PC-9 (cell line): Measurements from ENCODE around the gene SMARCA4. TPM values are rescaled to one million over a fixed set of nuclear protein-coding genes. Genes with fewer than 3 reads are reported as not detected.

Source experiments
- BruUV-seq: library from RNA; stranded (reverse); fragments of 400-500 nt; replicated peaks from 2 replicates; lab custom pipeline; 2021; lab: Mats Ljungman, UMichigan
- CTCF ChIA-PET: fragments of 300-600 bp; sonication (Branson Sonifier 250); formaldehyde crosslinking; loops from one replicate; lab custom pipeline; 2022; ENCODE audit warnings: antibody characterized with exemption; lab: Charles Lee
- POLR2A ChIA-PET: fragments of 300-600 bp; sonication (Branson Sonifier 250); formaldehyde crosslinking; loops from one replicate; lab custom pipeline; 2022; ENCODE audit warnings: antibody characterized with exemption; ENCODE audit not compliant: unreplicated experiment; lab: Charles Lee
- DNase-seq, 2 experiments: peaks; one replicate each; pipeline versions ENCODE4 v3.0.0 to v3.0.0-alpha.2; 2015 to 2022; ENCODE audit warnings: mixed read lengths in 1 of 2
- H2AFZ ChIP-seq: fragments of 200-600 bp; sonication (generic); 2 replicates; pipeline ENCODE4 v1.8.1; 2017; ENCODE audit warnings: antibody characterized with exemption
- H3F3A ChIP-seq: fragments of 200-600 bp; sonication (generic); 2 replicates; pipeline ENCODE4 v1.8.1; 2017; ENCODE audit warnings: antibody characterized with exemption, mild to moderate bottlenecking, low read depth; ENCODE audit not compliant: insufficient read depth
- H3K27ac ChIP-seq: fragments of 200-600 bp; sonication (generic); 2 replicates; pipeline ENCODE4 v1.6.1; 2016; ENCODE audit warnings: mixed run types
- H3K27me3 ChIP-seq: fragments of 200-600 bp; sonication (generic); 2 replicates; pipeline ENCODE4 v1.6.1; 2016; ENCODE audit warnings: low read depth, mixed run types; ENCODE audit not compliant: insufficient read depth
- H3K36me3 ChIP-seq: fragments of 200-600 bp; sonication (generic); 2 replicates; pipeline ENCODE4 v1.6.1; 2016; ENCODE audit warnings: low read depth, mixed run types
- H3K4me1 ChIP-seq: fragments of 200-600 bp; sonication (generic); replicated peaks from 2 replicates; pipeline ENCODE4 v1.6.1; 2016; ENCODE audit warnings: mixed run types; ENCODE audit not compliant: insufficient read depth
- H3K4me2 ChIP-seq: fragments of 200-600 bp; sonication (generic); 2 replicates; pipeline ENCODE4 v1.6.1; 2017; ENCODE audit warnings: mixed run types
- H3K4me3 ChIP-seq: fragments of 200-600 bp; sonication (generic); 2 replicates; pipeline ENCODE4 v1.6.1; 2016; ENCODE audit warnings: mixed run types
- H3K79me2 ChIP-seq: fragments of 200-600 bp; sonication (generic); 2 replicates; pipeline ENCODE4 v1.6.1; 2017; ENCODE audit warnings: low read depth, mixed run types
- H3K9me2 ChIP-seq: fragments of 200-600 bp; sonication (generic); 2 replicates; pipeline ENCODE4 v1.8.1; 2017; ENCODE audit warnings: mild to moderate bottlenecking; ENCODE audit not compliant: insufficient read depth
- H3K9me3 ChIP-seq: fragments of 200-600 bp; sonication (generic); 2 replicates; pipeline ENCODE4 v1.8.1; 2016; ENCODE audit warnings: low read depth; ENCODE audit not compliant: insufficient read depth
- H4K20me1 ChIP-seq: fragments of 200-600 bp; sonication (generic); 2 replicates; pipeline ENCODE4 v1.8.1; 2017; ENCODE audit not compliant: insufficient read depth
- EZH2 ChIP-seq: fragments of 200-600 bp; sonication (generic); IDR thresholded peaks from 2 replicates; pipeline ENCODE4 v1.8.0; 2017; ENCODE audit warnings: antibody characterized with exemption, low read depth
- intact Hi-C: fragments of 100-400 bp; cut with micrococcal nuclease; formaldehyde crosslinking; loops from one replicate; pipeline ENCODE4 v1.10.0; 2022; ENCODE audit not compliant: unreplicated experiment
- total RNA-seq: library from RNA; stranded (reverse); gene quantifications from 2 replicates; pipeline ENCODE4 v1.2.3, GENCODE V29; 2021
- TF ChIP-seq, protein P1 (sequence below): fragments of 200-600 bp; sonication (generic); conservative IDR thresholded peaks from 2 replicates; pipeline ENCODE4 v1.6.1; 2017; ENCODE audit warnings: mixed run types, antibody characterized with exemption, mild to moderate bottlenecking, moderate library complexity

The SMARCA4 gene
- total RNA-seq, 1 experiment from 2014 or later: 136 TPM

DNA sequence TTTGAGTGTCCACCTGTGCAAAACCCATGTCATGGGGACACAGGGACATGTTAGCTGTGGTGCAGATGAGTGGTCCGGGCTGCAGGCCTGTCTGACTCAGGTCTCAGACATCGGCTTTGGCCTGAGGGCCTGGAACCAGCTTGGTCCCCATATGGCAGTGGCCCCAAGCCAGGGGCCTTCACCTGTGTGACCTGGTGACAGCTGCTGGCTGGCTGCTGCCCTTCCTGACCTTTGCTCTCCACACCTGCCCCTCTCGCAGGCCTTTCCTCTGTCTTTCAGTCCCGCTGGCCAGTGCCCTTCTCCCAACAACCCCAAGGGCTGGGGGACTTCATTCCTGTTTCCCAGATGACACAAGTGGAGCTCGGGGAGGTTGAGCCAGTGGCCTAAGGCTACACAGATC lies 105.5 kb downstream of the SMARCA4 start:
- ChIA-PET POLR2A (no interaction called here), CTCF (interaction anchor here (0.6 kb wide), 1 partner anchor 698 kb away, joined by 3 read pairs; no protein-coding TSS in a partner anchor)
- no peak for DNase-seq
- H3K9me2 ChIP-seq: no peaks in the 10 kb centered on the region
- BruUV-seq: no TSS peak
- intact Hi-C loops: no loop called here
- H3K4me2 ChIP-seq: no peak overlapping the region
- H3K9me3 ChIP-seq: no peaks in the 10 kb centered on the region
- H3K36me3 ChIP-seq: no peaks in the 10 kb centered on the region
- H3K4me1 ChIP-seq: no peaks in the 10 kb centered on the region
- H3K27me3 ChIP-seq: no peaks in the 10 kb centered on the region
- H4K20me1 ChIP-seq: no peaks in the 10 kb centered on the region
- no peak for TF ChIP-seq EZH2
- TF ChIP-seq, protein P1, sequence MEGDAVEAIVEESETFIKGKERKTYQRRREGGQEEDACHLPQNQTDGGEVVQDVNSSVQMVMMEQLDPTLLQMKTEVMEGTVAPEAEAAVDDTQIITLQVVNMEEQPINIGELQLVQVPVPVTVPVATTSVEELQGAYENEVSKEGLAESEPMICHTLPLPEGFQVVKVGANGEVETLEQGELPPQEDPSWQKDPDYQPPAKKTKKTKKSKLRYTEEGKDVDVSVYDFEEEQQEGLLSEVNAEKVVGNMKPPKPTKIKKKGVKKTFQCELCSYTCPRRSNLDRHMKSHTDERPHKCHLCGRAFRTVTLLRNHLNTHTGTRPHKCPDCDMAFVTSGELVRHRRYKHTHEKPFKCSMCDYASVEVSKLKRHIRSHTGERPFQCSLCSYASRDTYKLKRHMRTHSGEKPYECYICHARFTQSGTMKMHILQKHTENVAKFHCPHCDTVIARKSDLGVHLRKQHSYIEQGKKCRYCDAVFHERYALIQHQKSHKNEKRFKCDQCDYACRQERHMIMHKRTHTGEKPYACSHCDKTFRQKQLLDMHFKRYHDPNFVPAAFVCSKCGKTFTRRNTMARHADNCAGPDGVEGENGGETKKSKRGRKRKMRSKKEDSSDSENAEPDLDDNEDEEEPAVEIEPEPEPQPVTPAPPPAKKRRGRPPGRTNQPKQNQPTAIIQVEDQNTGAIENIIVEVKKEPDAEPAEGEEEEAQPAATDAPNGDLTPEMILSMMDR: no peak
- H3F3A ChIP-seq: no peaks in the 10 kb centered on the region
- H3K4me3 ChIP-seq: no peak overlapping the region
- no peak overlapping the region for H3K27ac ChIP-seq
- no peak overlapping the region for H2AFZ ChIP-seq
- no peaks in the 10 kb centered on the region for H3K79me2 ChIP-seq

DNA sequence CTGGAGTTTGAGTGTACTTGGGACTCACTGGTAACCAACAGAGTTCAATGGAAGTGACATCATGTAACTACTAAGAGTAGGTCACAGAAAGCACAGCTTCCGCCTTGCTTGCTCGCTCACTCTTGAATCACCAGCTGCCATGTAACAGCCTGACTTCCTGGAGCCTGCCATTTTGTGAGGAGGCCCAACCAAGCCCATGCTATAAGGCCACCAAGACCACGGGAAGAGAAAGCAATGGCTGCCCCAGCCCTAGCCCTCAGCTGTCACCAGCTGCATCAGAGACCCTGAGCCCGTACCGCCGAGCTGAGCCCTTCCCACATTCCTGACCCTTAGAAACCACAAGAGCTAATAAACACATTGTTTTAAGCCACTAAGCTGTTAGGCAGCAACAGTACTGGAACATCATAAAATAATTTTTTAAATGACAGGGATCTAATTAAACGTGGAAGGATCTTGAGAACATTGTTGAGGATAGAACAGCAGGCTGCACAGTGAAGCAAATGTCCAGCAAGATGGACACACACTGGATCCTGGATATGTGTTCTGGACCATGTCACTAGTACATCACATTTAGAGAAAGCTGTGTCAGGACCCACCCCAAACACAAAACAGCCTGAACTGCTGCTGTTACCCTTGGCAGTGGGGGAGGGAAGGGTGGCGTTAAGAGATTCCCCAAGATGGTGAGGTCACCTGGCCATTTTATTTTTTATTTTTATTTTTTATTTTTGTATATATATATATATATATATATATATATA lies 106.7 kb downstream of the SMARCA4 start:
- no peaks in the 10 kb centered on the region for H3K4me1 ChIP-seq
- no peak overlapping the region for H3K4me2 ChIP-seq
- no peaks in the 10 kb centered on the region for H3F3A ChIP-seq
- H3K36me3 ChIP-seq: no peaks in the 10 kb centered on the region
- H4K20me1 ChIP-seq: no peaks in the 10 kb centered on the region
- no peak overlapping the region for H2AFZ ChIP-seq
- H3K4me3 ChIP-seq: no peak overlapping the region
- no peaks in the 10 kb centered on the region for H3K27me3 ChIP-seq
- intact Hi-C loops: no loop called here
- no peak overlapping the region for H3K27ac ChIP-seq
- ChIA-PET POLR2A (no interaction called here), CTCF (interaction anchor here (0.6 kb wide), 2 partner anchors 46 to 1917 kb away, joined by 3 to 5 read pairs; no protein-coding TSS in a partner anchor)
- TF ChIP-seq EZH2: no peak
- H3K9me2 ChIP-seq: no peaks in the 10 kb centered on the region
- no TSS peak for BruUV-seq
- DNase-seq: no peak
- H3K79me2 ChIP-seq: no peaks in the 10 kb centered on the region
- no peaks in the 10 kb centered on the region for H3K9me3 ChIP-seq

DNA sequence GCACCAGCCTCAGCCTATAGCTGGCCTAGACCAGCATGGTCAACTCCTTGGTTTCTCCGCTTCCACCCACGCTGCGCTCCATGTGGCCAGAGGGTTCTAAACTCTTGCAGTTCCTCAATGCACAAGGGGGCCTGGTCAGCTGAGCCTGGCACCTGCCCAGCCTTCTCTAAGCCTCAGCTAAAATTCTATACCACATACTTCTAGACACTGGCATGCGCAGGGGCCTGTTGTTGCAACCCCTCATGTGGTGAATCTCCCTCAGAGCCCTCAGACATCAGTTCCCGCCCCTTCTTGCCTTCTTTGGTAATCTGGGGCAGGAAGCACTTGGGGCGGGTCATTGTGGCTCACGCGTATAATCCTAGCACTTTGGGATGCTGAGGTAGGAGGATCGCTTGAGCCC lies 108.7 kb downstream of the SMARCA4 start:
- Histone ChIP-seq H3F3A (peaks cover 11% of the 10 kb centered on the region; the same call in 1 of the 2 replicates), H3K27ac (no peak overlapping the region), H4K20me1 (no peaks in the 10 kb centered on the region), H3K4me3 (no peak overlapping the region), H2AFZ (no peak overlapping the region), H3K9me2 (no peaks in the 10 kb centered on the region), H3K79me2 (no peaks in the 10 kb centered on the region), H3K4me1 (no peaks in the 10 kb centered on the region), H3K4me2 (no peak overlapping the region), H3K27me3 (no peaks in the 10 kb centered on the region), H3K36me3 (no peaks in the 10 kb centered on the region), H3K9me3 (no peaks in the 10 kb centered on the region)
- TF ChIP-seq EZH2: no peak
- TF ChIP-seq, protein P1: no peak
- no TSS peak for BruUV-seq
- intact Hi-C loops: no loop called here
- POLR2A ChIA-PET: no interaction called here
- no peak for DNase-seq
- CTCF ChIA-PET: no interaction called here
